ENCODE data around the gene SDK1.
"Not testable (repeated sequence)": the region's sequence is repeated elsewhere in the genome, so short reads cannot be mapped to it uniquely, and the experiment has no call there.

- not testable (repeated sequence) for TF ChIP-seq POLR2A, CTCF (IDR thresholded peaks at IDR 0.05)
Measured at GRCh38 chr7:4314316-4314715, 1013.3 kb downstream of the SDK1 start.
